ENCODE measurements around the gene SLC9A8.
A peak's percentile ranks its signal among the peaks of the same experiment; 100 is the strongest.

The SLC9A8 gene

GRCh38 chr20:49862607-49863200, 50.1 kb downstream of the SLC9A8 start:
- Mint-ChIP-seq H3K27me3 (no peaks in the 10 kb centered on the region), H3K36me3 (ENCODE audit: low read depth) (peaks cover 82% of the 10 kb centered on the region), H3K4me1 (ENCODE audit: low read depth) (peaks cover 3% of the 10 kb centered on the region), H3K4me3 (no peak overlapping the region), H3K27ac (no peak overlapping the region), H3K9me3 (no peaks in the 10 kb centered on the region)
- DNase-seq = no peak

DNA sequence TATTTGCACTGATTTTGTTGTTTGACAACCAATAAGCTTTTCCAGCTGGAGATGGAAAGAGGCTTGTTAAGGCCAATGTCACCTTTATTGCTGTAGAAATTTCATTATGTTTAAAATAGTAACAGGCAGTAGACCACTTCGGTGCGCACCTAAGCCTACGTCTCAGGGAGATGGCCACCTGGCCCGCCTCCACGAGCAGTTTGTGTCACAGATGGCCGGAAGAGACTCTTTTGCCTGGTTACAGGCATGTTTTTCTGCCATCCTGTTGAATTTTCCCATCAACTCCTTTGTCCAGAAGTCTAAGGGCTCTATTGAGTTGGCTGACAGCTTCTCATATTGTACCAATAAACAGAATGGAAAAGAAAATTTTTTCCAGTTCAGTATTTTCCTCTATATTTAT, 51.0 kb downstream of the SLC9A8 start:
- no peaks in the 10 kb centered on the region for H3K9me3 Mint-ChIP-seq
- H3K4me1 Mint-ChIP-seq (ENCODE audit: low read depth) = peaks cover 7% of the 10 kb centered on the region
- no peaks in the 10 kb centered on the region for H3K27me3 Mint-ChIP-seq
- no peak overlapping the region for H3K4me3 Mint-ChIP-seq
- no peak for DNase-seq
- H3K36me3 Mint-ChIP-seq (ENCODE audit: low read depth) = peaks cover 83% of the 10 kb centered on the region
- no peak overlapping the region for H3K27ac Mint-ChIP-seq

- Mint-ChIP-seq H3K9me3 (no peaks in the 10 kb centered on the region), H3K36me3 (ENCODE audit: low read depth) (peaks cover 77% of the 10 kb centered on the region), H3K27me3 (no peaks in the 10 kb centered on the region), H3K4me3 (no peak overlapping the region), H3K4me1 (ENCODE audit: low read depth) (peaks cover 11% of the 10 kb centered on the region), H3K27ac (peak overlapping the region; percentile 50)
- no peak for DNase-seq
Measured at GRCh38 chr20:49865559-49865958, 52.9 kb downstream of the SLC9A8 start.

DNA sequence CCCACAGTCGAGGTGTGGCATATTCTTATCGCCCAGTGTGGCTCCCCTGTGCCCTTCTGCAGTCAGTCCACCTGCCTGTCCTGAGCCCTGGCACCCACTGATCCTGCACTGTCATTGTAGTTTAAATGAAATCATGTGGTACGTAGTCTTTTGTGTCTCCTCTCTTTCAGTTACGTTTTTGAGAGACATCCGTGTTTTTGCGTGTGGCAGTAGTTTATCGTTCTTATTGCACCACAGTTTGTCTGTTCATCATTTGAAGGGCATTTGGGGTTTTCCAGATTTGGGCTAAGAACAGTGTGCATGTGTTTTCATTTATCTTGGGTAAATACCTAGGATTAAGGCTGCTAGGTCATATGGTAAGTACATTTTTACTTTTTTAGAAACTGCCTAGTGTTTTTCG, 53.4 kb downstream of the SLC9A8 start:
- no peaks in the 10 kb centered on the region for H3K27me3 Mint-ChIP-seq
- peak overlapping the region; percentile 50 for H3K27ac Mint-ChIP-seq
- peaks cover 73% of the 10 kb centered on the region for H3K36me3 Mint-ChIP-seq (ENCODE audit: low read depth)
- no peaks in the 10 kb centered on the region for H3K9me3 Mint-ChIP-seq
- no peak overlapping the region for H3K4me3 Mint-ChIP-seq
- no peak for DNase-seq
- peaks cover 11% of the 10 kb centered on the region for H3K4me1 Mint-ChIP-seq (ENCODE audit: low read depth)

GRCh38 chr20:49867453-49868215, 55.0 kb downstream of the SLC9A8 start:
- H3K27ac Mint-ChIP-seq = peak overlapping the region; percentile 66
- H3K9me3 Mint-ChIP-seq = no peaks in the 10 kb centered on the region
- H3K4me3 Mint-ChIP-seq = no peak overlapping the region
- peaks cover 11% of the 10 kb centered on the region for H3K4me1 Mint-ChIP-seq (ENCODE audit: low read depth)
- no peaks in the 10 kb centered on the region for H3K27me3 Mint-ChIP-seq
- peaks cover 74% of the 10 kb centered on the region for H3K36me3 Mint-ChIP-seq (ENCODE audit: low read depth)
- DNase-seq = no peak

GRCh38 chr20:49868538-49868937, 55.9 kb downstream of the SLC9A8 start:
- Mint-ChIP-seq H3K27me3 (no peaks in the 10 kb centered on the region), H3K4me3 (no peak overlapping the region), H3K9me3 (no peaks in the 10 kb centered on the region), H3K27ac (peak overlapping the region; percentile 8), H3K4me1 (ENCODE audit: low read depth) (peaks cover 11% of the 10 kb centered on the region), H3K36me3 (ENCODE audit: low read depth) (peaks cover 69% of the 10 kb centered on the region)
- no peak for DNase-seq

GRCh38 chr20:49868964-49869363, 56.3 kb downstream of the SLC9A8 start:
- Mint-ChIP-seq H3K36me3 (ENCODE audit: low read depth) (peaks cover 71% of the 10 kb centered on the region), H3K4me1 (ENCODE audit: low read depth) (peaks cover 11% of the 10 kb centered on the region), H3K4me3 (no peak overlapping the region), H3K9me3 (no peaks in the 10 kb centered on the region), H3K27ac (peak overlapping the region; percentile 8), H3K27me3 (no peaks in the 10 kb centered on the region)
- DNase-seq = no peak

GRCh38 chr20:49870261-49870660, 57.6 kb downstream of the SLC9A8 start:
- no peak for DNase-seq
- peaks cover 11% of the 10 kb centered on the region for H3K4me1 Mint-ChIP-seq (ENCODE audit: low read depth)
- no peak overlapping the region for H3K4me3 Mint-ChIP-seq
- H3K36me3 Mint-ChIP-seq (ENCODE audit: low read depth) = peaks cover 66% of the 10 kb centered on the region
- H3K9me3 Mint-ChIP-seq = no peaks in the 10 kb centered on the region
- peak overlapping the region; percentile 41 for H3K27ac Mint-ChIP-seq
- no peaks in the 10 kb centered on the region for H3K27me3 Mint-ChIP-seq

- H3K36me3 Mint-ChIP-seq (ENCODE audit: low read depth) = peaks cover 67% of the 10 kb centered on the region
- H3K27ac Mint-ChIP-seq = no peak overlapping the region
- DNase-seq = no peak
Measured at GRCh38 chr20:49871391-49871948, 58.8 kb downstream of the SLC9A8 start.

DNA sequence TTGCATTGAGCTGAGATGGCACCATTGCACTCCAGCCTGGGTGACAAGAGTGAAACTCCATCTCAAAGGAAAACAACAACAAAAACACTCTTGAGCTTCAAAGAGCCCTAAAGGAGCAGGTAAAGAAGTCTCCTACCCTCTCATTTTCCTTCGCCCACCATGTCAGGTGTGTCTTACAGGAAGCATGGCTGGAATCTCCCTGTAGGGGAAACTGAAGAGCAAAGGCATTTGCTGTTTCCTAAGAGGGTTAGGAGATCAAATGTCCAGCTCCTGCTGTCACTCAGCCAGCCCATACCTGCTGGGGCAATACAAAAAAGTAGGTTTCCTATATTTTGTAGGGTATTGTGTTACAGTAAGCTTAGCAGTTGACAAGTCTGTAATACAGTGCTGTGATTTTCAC, 59.4 kb downstream of the SLC9A8 start:
- Mint-ChIP-seq H3K4me3 (no peak overlapping the region), H3K36me3 (ENCODE audit: low read depth) (peaks cover 66% of the 10 kb centered on the region), H3K27me3 (no peaks in the 10 kb centered on the region), H3K9me3 (no peaks in the 10 kb centered on the region), H3K27ac (no peak overlapping the region), H3K4me1 (ENCODE audit: low read depth) (peaks cover 11% of the 10 kb centered on the region)
- DNase-seq = no peak

More at GRCh38 chr20:49871391-49871948, 58.8 kb downstream of the SLC9A8 start:
- Mint-ChIP-seq H3K27me3 (no peaks in the 10 kb centered on the region), H3K4me3 (no peak overlapping the region), H3K9me3 (no peaks in the 10 kb centered on the region), H3K4me1 (ENCODE audit: low read depth) (peaks cover 11% of the 10 kb centered on the region)

DNA sequence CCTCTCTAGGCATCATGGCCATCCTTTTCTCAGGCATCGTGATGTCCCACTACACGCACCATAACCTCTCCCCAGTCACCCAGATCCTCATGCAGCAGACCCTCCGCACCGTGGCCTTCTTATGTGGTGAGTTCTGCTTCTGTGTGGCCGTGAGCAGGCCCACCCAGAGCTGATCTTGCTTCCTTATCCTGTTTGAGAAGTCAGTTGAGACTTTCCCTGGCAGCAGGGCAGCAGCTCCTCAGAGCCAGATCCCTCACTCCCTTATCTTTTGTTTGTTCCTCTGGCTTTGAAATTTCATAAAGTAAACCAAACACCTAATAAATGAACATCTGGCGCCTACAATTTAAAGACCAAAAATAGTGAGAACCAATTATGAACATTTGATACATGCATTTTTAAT, 62.1 kb downstream of the SLC9A8 start:
- no peaks in the 10 kb centered on the region for H3K4me1 Mint-ChIP-seq (ENCODE audit: low read depth)
- H3K4me3 Mint-ChIP-seq = no peak overlapping the region
- H3K9me3 Mint-ChIP-seq = no peaks in the 10 kb centered on the region
- DNase-seq = no peak
- peaks cover 67% of the 10 kb centered on the region for H3K36me3 Mint-ChIP-seq (ENCODE audit: low read depth)
- no peaks in the 10 kb centered on the region for H3K27me3 Mint-ChIP-seq
- H3K27ac Mint-ChIP-seq = peak overlapping the region; percentile 23

- peaks cover 76% of the 10 kb centered on the region for H3K36me3 Mint-ChIP-seq (ENCODE audit: low read depth)
- no peak overlapping the region for H3K4me3 Mint-ChIP-seq
- no peak for DNase-seq
- H3K4me1 Mint-ChIP-seq (ENCODE audit: low read depth) = no peaks in the 10 kb centered on the region
- no peaks in the 10 kb centered on the region for H3K27me3 Mint-ChIP-seq
- H3K27ac Mint-ChIP-seq = no peak overlapping the region
- no peaks in the 10 kb centered on the region for H3K9me3 Mint-ChIP-seq
Measured at GRCh38 chr20:49877386-49877921, 64.8 kb downstream of the SLC9A8 start.

DNA sequence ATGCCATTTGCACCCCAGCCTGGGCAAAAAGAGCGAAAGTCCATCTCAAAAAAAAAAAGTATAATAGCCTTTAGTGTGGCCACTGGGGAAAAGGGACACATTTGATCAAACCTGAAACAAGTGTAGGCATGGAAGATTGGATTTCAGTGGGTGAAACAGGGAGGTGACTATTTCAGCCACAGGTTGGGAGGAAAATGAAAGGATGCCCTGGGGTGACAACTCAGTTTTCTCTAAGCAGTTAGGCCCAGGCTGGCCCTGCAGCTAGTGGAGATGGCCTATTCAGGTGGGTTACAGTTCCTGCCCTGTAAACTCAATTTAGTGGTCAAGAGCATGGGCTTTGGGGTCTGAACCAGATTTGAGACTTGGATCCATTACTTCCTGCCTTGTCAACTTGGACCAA, 66.3 kb downstream of the SLC9A8 start:
- H3K27me3 Mint-ChIP-seq = no peaks in the 10 kb centered on the region
- H3K9me3 Mint-ChIP-seq = no peaks in the 10 kb centered on the region
- H3K4me1 Mint-ChIP-seq (ENCODE audit: low read depth) = no peaks in the 10 kb centered on the region
- no peak overlapping the region for H3K4me3 Mint-ChIP-seq
- H3K36me3 Mint-ChIP-seq (ENCODE audit: low read depth) = peaks cover 81% of the 10 kb centered on the region
- H3K27ac Mint-ChIP-seq = peak overlapping the region; percentile 52
- DNase-seq = no peak

- Mint-ChIP-seq H3K36me3 (ENCODE audit: low read depth) (peaks cover 82% of the 10 kb centered on the region), H3K4me3 (no peak overlapping the region), H3K4me1 (ENCODE audit: low read depth) (no peaks in the 10 kb centered on the region), H3K27me3 (no peaks in the 10 kb centered on the region), H3K9me3 (no peaks in the 10 kb centered on the region), H3K27ac (no peak overlapping the region)
- DNase-seq = no peak
Measured at GRCh38 chr20:49880177-49880576, 67.5 kb downstream of the SLC9A8 start.

Measured in activated T-cell treated with anti-CD3 and anti-CD28 coated beads, Interleukin-2, amount 50 U/mL, for 24 hours (primary cell).